NB4 (cell line): ENCODE measurements around the gene RCE1.

Experiments
- DNase-seq: peaks from one replicate; pipeline ENCODE4 v3.0.0; 2010; ENCODE audit warnings: low read depth
- H3K4me3 ChIP-seq: one replicate; pipeline ENCODE4 v1.5.1; 2011; ENCODE audit warnings: mild to moderate bottlenecking, low read depth, low read length, moderate library complexity
- CTCF ChIP-seq: IDR thresholded peaks from one replicate; pipeline ENCODE4 v1.5.1; 2012; ENCODE audit warnings: low read depth, low read length
- MAX ChIP-seq: IDR thresholded peaks from 2 replicates; pipeline ENCODE4 v1.6.1; 2011; ENCODE audit warnings: low read depth, low read length
- MYC ChIP-seq: IDR thresholded peaks from 2 replicates; pipeline ENCODE4 v1.6.1; 2011; ENCODE audit warnings: low read depth, low read length
- POLR2A ChIP-seq: IDR thresholded peaks from 2 replicates; pipeline ENCODE4 v1.6.1; 2011; ENCODE audit warnings: mild to moderate bottlenecking; ENCODE audit not compliant: insufficient read length; ENCODE audit errors: extremely low read depth

RCE1 gene

GRCh38 chr11:66883016-66883965 lies 40.0 kb downstream of the RCE1 start:
- no peak overlapping the region for H3K4me3 ChIP-seq
- DNase-seq, result peak; percentile 68
- no peak for TF ChIP-seq MYC
- peak; percentile 88 for TF ChIP-seq CTCF
- TF ChIP-seq POLR2A, result no peak
- peak; percentile 84 for TF ChIP-seq MAX

- DNase-seq, result no peak
- H3K4me3 ChIP-seq, result no peak overlapping the region
- TF ChIP-seq POLR2A (no peak), MYC (no peak), MAX (no peak), CTCF (no peak)
These were observed 41.2 kb downstream of the RCE1 start for GRCh38 chr11:66884443-66884842.

- TF ChIP-seq POLR2A, result no peak
- no peak for TF ChIP-seq MYC
- no peak for TF ChIP-seq CTCF
- DNase-seq, result no peak
These were observed 42.2 kb downstream of the RCE1 start for GRCh38 chr11:66885469-66885868.

GRCh38 chr11:66885950-66886440 lies 42.8 kb downstream of the RCE1 start:
- DNase-seq, result no peak
- TF ChIP-seq POLR2A (no peak), MAX (no peak), MYC (no peak), CTCF (no peak)

More at GRCh38 chr11:66885469-66885868, 42.2 kb downstream of the RCE1 start:
- H3K4me3 ChIP-seq, result no peak overlapping the region

GRCh38 chr11:66886671-66887221 lies 43.5 kb downstream of the RCE1 start:
- no peak for DNase-seq
- TF ChIP-seq POLR2A (no peak), MYC (no peak), MAX (no peak), CTCF (no peak)
- no peak overlapping the region for H3K4me3 ChIP-seq

More at GRCh38 chr11:66885950-66886440, 42.8 kb downstream of the RCE1 start:
- H3K4me3 ChIP-seq, result no peak overlapping the region
